Measurements from ENCODE around the gene ZNF319.

The ZNF319 gene

GRCh38 chr16:57959804-57960203 is 40.7 kb downstream of the ZNF319 start:
- TF ChIP-seq CTCF (IDR thresholded peaks at IDR 0.05; ENCODE audit: low read length, missing control alignments), result no peak
- no peak for DNase-seq (ENCODE audit: low read depth)
- H3K4me3 ChIP-seq (replicated peaks; ENCODE audit: low read depth, low read length), result no peak overlapping the region

DNA sequence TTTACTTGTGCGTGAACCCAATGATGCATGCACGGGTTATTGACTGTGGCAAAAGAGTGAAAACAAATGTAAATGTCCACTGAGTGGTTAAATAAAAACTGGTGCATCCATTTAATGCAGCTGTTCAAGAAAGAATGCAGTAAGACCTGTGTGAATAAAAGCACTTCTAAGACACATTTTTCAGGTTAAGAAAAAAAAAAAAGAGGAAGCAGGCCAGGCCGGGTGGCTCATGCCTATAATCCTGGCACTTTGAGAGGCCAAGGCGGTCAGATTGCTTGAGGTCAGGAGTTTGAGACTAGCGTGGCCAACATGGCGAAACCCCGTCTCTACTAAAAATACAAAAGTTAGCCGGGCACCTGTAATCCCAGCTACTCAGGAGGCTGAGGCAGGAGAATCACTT is 41.4 kb downstream of the ZNF319 start:
- no peak overlapping the region for H3K4me3 ChIP-seq (replicated peaks; ENCODE audit: low read depth, low read length)
- TF ChIP-seq CTCF (IDR thresholded peaks at IDR 0.05; ENCODE audit: low read length, missing control alignments), result no peak
- DNase-seq (ENCODE audit: low read depth), result no peak

DNA sequence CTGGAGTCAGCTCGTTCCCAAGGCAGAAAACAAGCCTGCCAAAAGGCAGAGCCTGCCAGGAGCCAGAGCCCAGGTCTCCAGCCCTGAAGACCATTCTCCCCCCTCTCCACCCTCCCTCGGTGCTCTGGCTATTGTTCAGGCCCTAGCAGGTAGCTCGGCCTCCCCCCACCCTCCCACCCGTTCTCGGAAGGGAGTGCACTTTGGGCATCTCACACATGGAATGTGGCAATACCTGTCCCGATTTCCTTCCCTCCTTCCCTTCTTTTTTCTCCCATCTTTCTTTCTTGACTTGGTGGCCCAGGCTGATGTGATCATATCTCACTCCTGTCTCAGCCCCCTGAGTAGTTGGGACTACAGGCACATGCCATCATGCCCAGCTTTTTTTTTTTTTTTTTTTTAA is 41.9 kb downstream of the ZNF319 start:
- no peak for TF ChIP-seq CTCF (IDR thresholded peaks at IDR 0.05; ENCODE audit: low read length, missing control alignments)
- H3K4me3 ChIP-seq (replicated peaks; ENCODE audit: low read depth, low read length), result no peak overlapping the region
- no peak for DNase-seq (ENCODE audit: low read depth)

GRCh38 chr16:57957673-57958392 is 42.6 kb downstream of the ZNF319 start:
- no peak overlapping the region for H3K4me3 ChIP-seq (replicated peaks; ENCODE audit: low read depth, low read length)
- no peak for DNase-seq (ENCODE audit: low read depth)
- TF ChIP-seq CTCF (IDR thresholded peaks at IDR 0.05; ENCODE audit: low read length, missing control alignments), result no peak

- H3K4me3 ChIP-seq (replicated peaks; ENCODE audit: low read depth, low read length), result no peak overlapping the region
- TF ChIP-seq CTCF (IDR thresholded peaks at IDR 0.05; ENCODE audit: low read length, missing control alignments), result no peak
- DNase-seq (ENCODE audit: low read depth), result no peak
Measured at GRCh38 chr16:57956924-57957672, 43.4 kb downstream of the ZNF319 start.

DNA sequence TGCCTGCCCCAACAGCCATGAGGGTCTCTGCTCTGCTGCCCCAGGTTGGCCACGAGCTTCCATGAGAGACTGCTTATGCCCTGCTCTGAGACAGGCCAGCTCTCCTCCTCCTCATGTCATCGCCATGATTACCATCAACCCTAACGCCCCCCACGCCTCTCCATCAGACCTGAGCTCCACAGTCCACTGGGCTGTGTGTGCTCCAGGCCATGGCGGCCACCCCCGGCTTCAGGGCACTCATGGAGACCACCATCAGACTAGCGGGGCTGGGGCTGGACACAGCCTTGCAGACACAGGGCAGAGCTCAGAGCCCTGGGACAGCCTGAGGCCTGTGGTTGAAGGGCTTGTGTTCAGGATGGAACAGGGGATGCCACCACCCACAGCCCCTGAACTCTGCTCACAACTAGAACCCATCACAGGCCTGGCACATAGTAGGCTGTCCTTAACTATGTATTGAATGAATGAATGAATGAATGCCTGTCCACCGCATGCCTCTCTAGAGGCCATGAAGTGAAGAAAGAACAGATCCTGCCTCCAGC is 44.1 kb downstream of the ZNF319 start:
- no peak for TF ChIP-seq CTCF (IDR thresholded peaks at IDR 0.05; ENCODE audit: low read length, missing control alignments)
- no peak overlapping the region for H3K4me3 ChIP-seq (replicated peaks; ENCODE audit: low read depth, low read length)
- DNase-seq (ENCODE audit: low read depth), result no peak
